B cell (primary cell): ENCODE measurements around the gene MAVS.

Experiments
- CTCF ChIP-seq: fragments of 200-600 bp; IDR thresholded peaks from one replicate; pipeline ENCODE4 v1.8.0; 2022; ENCODE audit warnings: antibody characterized with exemption, mild to moderate bottlenecking
- EZH2 ChIP-seq: IDR thresholded peaks from 2 replicates; pipeline ENCODE4 v1.6.1; 2012; ENCODE audit warnings: borderline replicate concordance, low read depth, mild to moderate bottlenecking, moderate library complexity, low read length; ENCODE audit not compliant: insufficient read depth, poor library complexity, severe bottlenecking

- no peak for TF ChIP-seq CTCF
- no peak for TF ChIP-seq EZH2
Measured at GRCh38 chr20:3875378-3875974, 28.8 kb downstream of the MAVS start.
